ENCODE measurements around the gene DAP.

Gene DAP

DNA sequence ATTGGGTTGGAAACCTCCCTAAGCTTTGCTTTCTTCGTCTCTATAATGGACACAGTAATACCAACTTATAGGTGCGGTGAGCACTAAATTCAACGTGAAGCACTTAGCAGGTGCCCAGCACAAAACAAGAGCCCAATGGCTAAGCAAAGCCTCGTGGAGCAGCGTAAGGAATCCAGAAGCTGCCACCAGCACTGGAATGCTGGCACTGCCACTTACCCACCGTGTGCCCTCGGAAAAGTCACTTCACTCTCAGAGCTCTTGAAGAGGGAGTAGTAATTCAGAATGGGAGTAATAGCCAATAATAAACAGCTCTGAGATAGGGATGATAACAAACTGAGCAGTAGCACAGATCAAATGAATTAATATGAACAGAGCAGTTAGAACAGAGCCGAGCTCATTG is 16.4 kb downstream of the DAP start:
- H3K27ac ChIP-seq, result no peak overlapping the region
- H3K4me3 ChIP-seq, result no peak overlapping the region
- TF ChIP-seq, protein P1, sequence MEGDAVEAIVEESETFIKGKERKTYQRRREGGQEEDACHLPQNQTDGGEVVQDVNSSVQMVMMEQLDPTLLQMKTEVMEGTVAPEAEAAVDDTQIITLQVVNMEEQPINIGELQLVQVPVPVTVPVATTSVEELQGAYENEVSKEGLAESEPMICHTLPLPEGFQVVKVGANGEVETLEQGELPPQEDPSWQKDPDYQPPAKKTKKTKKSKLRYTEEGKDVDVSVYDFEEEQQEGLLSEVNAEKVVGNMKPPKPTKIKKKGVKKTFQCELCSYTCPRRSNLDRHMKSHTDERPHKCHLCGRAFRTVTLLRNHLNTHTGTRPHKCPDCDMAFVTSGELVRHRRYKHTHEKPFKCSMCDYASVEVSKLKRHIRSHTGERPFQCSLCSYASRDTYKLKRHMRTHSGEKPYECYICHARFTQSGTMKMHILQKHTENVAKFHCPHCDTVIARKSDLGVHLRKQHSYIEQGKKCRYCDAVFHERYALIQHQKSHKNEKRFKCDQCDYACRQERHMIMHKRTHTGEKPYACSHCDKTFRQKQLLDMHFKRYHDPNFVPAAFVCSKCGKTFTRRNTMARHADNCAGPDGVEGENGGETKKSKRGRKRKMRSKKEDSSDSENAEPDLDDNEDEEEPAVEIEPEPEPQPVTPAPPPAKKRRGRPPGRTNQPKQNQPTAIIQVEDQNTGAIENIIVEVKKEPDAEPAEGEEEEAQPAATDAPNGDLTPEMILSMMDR (IDR thresholded peaks at IDR 0.05), result no peak
- DNase-seq (ENCODE audit: low spot score), result no peak

DNA sequence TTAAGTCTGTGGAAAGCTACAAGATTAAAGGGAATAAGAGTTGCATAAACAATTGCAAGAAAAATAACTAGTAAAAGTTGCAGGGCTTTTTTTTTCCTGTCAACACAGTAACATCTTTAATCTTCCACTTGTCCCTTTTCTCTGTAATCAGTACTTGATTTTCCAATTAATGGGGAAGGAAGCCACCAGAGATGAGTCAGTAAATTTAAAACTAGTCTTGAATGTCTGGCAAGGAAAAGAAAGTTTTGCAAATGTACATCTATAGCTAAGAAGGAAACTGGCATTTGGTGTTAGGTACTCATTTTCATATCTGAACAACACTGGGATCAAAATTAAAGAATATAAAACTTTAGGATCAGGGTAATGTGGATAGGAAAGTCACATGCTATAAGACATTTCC is 17.1 kb downstream of the DAP start:
- no peak for DNase-seq (ENCODE audit: low spot score)
- Histone ChIP-seq H3K4me3 (no peak overlapping the region), H3K27ac (no peak overlapping the region)
- TF ChIP-seq, protein P1 (IDR thresholded peaks at IDR 0.05), result no peak

DNA sequence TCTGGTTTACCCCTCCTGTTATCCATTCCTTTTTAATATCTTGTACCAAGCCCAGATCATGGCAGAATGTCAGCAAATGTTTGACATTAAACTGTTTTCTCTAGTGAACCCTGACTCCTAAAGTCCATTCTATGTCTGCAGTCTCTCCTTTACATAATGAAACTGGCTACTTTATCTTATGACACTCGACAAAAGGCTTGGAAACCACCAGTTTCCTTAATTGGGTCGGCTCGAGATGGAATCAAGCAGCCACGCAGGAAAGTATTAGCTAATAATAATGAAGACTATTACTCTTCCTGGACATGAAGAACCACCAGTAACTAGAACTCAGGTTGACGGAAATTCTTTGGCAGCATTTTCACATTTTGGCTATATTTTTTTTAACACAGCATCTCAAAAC is 17.5 kb downstream of the DAP start:
- no peak for DNase-seq (ENCODE audit: low spot score)
- Histone ChIP-seq H3K27ac (no peak overlapping the region), H3K4me3 (no peak overlapping the region)
- TF ChIP-seq, protein P1 (IDR thresholded peaks at IDR 0.05), result no peak

DNA sequence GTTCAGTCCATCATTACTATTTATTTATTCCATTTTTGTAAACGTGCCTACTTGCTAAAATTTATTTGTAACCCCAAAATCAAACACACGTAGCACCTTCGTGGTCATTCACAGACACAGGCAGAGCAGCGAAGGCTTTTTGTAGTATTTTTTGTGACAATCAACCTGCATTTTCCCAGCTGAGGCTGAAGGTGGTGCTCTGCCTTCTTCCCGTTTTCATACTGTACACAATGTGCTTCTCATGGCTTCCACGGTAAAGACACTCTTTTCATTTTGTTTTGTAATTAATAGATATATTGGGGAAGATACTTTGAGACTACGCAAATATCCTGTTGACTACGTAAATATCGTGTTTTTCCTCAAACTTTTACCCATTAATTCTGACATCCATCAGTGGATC is 19.4 kb downstream of the DAP start:
- no peak overlapping the region for H3K4me3 ChIP-seq
- TF ChIP-seq, protein P1 (IDR thresholded peaks at IDR 0.05), result no peak
- no peak for DNase-seq (ENCODE audit: low spot score)
- no peak overlapping the region for H3K27ac ChIP-seq

DNA sequence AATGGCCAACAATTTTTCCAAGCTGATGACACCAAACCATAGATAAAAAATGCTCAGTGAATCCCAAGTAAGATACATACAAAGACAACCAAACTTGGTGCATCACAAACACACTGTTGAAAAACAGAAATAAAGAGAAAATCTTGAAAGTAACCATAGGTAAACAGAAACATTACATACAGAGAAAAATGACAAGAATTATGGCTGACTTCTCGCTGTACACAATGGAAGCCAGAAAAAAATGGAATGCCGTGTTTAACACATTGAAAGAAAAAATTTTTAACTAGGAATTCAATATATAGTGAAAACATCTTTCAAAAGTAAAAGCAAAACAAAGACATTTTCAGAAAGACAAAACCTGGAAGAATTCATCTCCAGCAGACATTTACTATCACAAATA is 20.6 kb downstream of the DAP start:
- no peak for DNase-seq (ENCODE audit: low spot score)
- Histone ChIP-seq H3K27ac (no peak overlapping the region), H3K4me3 (no peak overlapping the region)
- TF ChIP-seq, protein P1 (IDR thresholded peaks at IDR 0.05), result no peak

DNA sequence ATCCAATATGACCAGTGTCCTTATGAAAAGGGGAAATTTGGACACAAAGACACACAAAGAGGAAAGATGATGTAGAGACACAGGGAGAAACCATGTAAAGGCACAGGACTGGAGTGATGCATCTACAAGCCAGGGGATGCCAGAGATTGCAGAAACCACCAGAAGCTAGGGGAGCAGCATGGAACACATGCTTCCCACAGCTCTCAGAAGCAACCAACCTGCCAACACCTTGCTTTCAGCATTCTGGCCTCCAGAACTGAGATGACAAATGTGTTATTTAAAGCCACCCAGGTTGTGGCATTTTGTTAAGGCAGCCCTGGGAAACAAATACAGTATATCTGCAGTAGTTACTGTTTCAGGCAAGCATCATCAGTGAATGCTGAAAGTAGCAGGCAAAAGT is 23.2 kb downstream of the DAP start:
- TF ChIP-seq, protein P1 (IDR thresholded peaks at IDR 0.05), result no peak
- H3K4me3 ChIP-seq, result no peak overlapping the region
- no peak for DNase-seq (ENCODE audit: low spot score)
- H3K27ac ChIP-seq, result no peak overlapping the region

DNA sequence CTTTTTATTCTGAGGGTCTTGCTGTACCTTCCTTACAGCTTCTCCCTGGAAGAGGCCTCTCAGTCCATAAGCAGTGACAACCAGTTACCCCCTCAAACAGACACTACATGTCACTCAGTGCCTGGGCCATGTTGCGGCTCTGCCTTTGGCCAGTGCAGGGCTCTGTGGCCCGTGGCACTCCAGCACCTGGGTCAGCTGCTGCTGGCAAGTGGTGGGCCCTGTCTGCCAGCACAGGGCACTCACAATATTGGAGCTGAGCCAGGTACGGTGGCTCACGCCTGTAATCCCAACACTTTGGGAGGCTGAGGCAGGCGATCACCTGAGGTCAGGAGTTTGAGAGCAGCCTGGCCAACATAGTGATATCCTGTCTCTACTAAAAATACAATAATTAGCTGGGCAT is 24.2 kb downstream of the DAP start:
- H3K27ac ChIP-seq, result no peak overlapping the region
- no peak overlapping the region for H3K4me3 ChIP-seq
- DNase-seq (ENCODE audit: low spot score), result no peak
- TF ChIP-seq, protein P1 (IDR thresholded peaks at IDR 0.05), result no peak

Measured in coronary artery (tissue), 2 donors.